Esophagus muscularis mucosa (tissue), 3 donors: Measurements from ENCODE around the gene PALS1.

Experiments
- CTCF ChIP-seq, 3 experiments: fragments of 200-600 bp in 2 of 3; fragments of 450-650 bp in 1 of 3; sonication (generic) in 2 of 3; IDR thresholded peaks; one replicate each; pipeline ENCODE4 v1.5.1; 2017 to 2019; ENCODE audit warnings: antibody characterized with exemption in 3 of 3, mild to moderate bottlenecking in 2 of 3, moderate library complexity in 1 of 3
- POLR2A ChIP-seq: fragments of 450-650 bp; IDR thresholded peaks from one replicate; pipeline ENCODE4 v1.6.1; 2017; ENCODE audit warnings: antibody characterized with exemption, moderate library complexity, mild to moderate bottlenecking, low read depth

- TF ChIP-seq POLR2A (no peak), CTCF (IDR thresholded peaks at IDR 0.05) (no peak)
Measured at GRCh38 chr14:67245104-67245503, 3.9 kb downstream of the PALS1 start.
